ENCODE measurements around the gene VCL.

- TF ChIP-seq POLR2A (IDR thresholded peaks at IDR 0.05; ENCODE audit: control extremely low read depth in 1 of 2, low read depth in 2 of 2, low read length in 2 of 2) (no peak), TAF7 (optimal IDR thresholded peaks at IDR 0.05; ENCODE audit: borderline replicate concordance, low read depth, low read length) (no peak), CHD2 (IDR thresholded peaks at IDR 0.05; ENCODE audit: low read length) (no peak), RNF2 (IDR thresholded peaks at IDR 0.05; ENCODE audit: borderline replicate concordance, low read depth, low read length, missing control alignments, poor library complexity, severe bottlenecking) (no peak), MAFK (IDR thresholded peaks at IDR 0.05; ENCODE audit: low read depth, low read length) (no peak), TBP (IDR thresholded peaks at IDR 0.05; ENCODE audit: low read depth, low read length) (no peak), GTF2F1 (IDR thresholded peaks at IDR 0.05; ENCODE audit: borderline replicate concordance, low read depth, low read length) (no peak), GABPA (IDR thresholded peaks at IDR 0.05; ENCODE audit: borderline replicate concordance, insufficient read depth, low read length) (no peak), BRCA1 (IDR thresholded peaks at IDR 0.05; ENCODE audit: low read depth, low read length) (no peak), JUND (IDR thresholded peaks at IDR 0.05; ENCODE audit: low read length) (no peak), POU5F1 (IDR thresholded peaks at IDR 0.05; ENCODE audit: low read depth, low read length) (no peak), EZH2 (IDR thresholded peaks at IDR 0.05; ENCODE audit: low read depth, low read length, severe bottlenecking) (no peak), KDM1A (IDR thresholded peaks at IDR 0.05; ENCODE audit: borderline replicate concordance, low read length) (no peak)
- TF ChIP-seq, protein P1, sequence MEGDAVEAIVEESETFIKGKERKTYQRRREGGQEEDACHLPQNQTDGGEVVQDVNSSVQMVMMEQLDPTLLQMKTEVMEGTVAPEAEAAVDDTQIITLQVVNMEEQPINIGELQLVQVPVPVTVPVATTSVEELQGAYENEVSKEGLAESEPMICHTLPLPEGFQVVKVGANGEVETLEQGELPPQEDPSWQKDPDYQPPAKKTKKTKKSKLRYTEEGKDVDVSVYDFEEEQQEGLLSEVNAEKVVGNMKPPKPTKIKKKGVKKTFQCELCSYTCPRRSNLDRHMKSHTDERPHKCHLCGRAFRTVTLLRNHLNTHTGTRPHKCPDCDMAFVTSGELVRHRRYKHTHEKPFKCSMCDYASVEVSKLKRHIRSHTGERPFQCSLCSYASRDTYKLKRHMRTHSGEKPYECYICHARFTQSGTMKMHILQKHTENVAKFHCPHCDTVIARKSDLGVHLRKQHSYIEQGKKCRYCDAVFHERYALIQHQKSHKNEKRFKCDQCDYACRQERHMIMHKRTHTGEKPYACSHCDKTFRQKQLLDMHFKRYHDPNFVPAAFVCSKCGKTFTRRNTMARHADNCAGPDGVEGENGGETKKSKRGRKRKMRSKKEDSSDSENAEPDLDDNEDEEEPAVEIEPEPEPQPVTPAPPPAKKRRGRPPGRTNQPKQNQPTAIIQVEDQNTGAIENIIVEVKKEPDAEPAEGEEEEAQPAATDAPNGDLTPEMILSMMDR (IDR thresholded peaks at IDR 0.05; ENCODE audit: control extremely low read depth in 1 of 3, insufficient read depth in 1 of 3, low read depth in 1 of 3, low read length in 3 of 3) = no peak
These were observed 35.5 kb upstream of the VCL start for GRCh38 chr10:73962386-73962785.

All from H1 (cell line).